ENCODE data around the gene MKX.

Gene MKX, protein sequence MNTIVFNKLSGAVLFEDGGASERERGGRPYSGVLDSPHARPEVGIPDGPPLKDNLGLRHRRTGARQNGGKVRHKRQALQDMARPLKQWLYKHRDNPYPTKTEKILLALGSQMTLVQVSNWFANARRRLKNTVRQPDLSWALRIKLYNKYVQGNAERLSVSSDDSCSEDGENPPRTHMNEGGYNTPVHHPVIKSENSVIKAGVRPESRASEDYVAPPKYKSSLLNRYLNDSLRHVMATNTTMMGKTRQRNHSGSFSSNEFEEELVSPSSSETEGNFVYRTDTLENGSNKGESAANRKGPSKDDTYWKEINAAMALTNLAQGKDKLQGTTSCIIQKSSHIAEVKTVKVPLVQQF

GRCh38 chr10:27745732-27746396 is at the start of gene MKX:
Gene MKX (minus strand): TSS chr10:27745819. CDS start chr10:27743415, 2,404 bp downstream.
- DNase-seq: no peak

DNA sequence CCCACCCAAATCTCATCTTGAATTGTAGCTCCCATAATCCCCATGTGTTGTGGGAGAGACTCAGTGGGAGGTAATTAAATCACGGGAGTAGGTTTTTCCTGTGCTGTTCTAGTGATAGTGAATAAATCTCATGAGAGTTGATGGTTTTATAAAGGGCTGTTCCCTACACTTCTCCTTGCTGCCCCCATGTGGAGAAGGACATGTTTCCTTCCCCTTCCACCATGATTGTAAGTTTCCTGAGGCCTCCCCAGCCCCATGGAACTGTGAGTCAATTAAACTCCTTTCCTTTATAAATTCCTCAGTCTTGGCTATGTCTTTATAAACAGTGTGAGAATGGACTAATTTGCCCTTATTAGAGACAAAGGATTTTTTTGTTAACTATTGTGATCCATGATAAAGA is 48.5 kb upstream of the MKX start:
- no peak for DNase-seq

DNA sequence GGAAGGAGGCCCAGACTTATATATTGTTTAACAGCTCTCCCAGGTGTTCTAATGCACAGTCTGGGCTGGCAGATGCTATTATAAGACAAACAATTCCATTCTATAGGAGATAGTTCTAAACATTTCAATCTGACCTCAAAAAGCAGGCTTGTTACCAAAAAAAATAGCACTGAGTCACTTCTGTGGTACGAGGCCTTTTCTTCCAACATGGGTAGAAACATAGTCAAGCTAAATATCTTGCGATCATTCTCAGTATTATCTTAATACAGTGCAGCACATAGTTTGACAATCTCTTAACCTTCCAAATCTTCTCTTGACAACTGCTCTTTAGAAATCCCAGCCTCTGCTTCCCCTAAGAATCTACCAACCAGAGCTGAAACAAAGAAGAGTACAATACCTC is 46.6 kb upstream of the MKX start:
- DNase-seq: no peak

GRCh38 chr10:27784272-27784671 is 38.7 kb upstream of the MKX start:
- no peak for DNase-seq

- DNase-seq: no peak
Measured at GRCh38 chr10:27783660-27784059, 38.0 kb upstream of the MKX start.

DNA sequence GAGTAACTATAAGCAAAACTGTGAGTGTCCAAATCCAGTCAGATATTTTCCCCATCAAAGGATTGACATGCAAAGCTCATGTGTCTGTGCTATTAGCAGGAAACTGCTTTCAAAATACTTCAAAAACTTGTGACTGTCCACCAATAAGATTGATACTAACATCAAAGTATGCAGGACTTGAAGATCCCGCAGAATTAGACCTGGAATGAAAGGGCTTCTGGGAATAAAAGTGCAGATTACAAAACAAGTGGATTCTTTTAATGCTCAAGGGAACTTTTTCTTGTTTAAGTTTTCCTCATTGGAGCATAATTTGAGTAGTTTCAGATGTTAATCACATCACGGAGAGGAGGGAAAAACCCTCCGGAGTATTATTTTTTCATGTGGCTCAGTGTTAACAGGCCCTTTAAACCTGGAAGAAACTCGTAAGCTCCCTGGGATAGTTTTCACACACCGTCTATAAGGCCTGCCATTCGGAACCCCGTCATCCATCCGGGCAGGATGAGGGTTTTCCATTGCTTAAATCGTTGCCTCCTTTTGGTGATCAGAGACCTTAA is 33.9 kb upstream of the MKX start:
- no peak for DNase-seq

- DNase-seq: no peak
Measured at GRCh38 chr10:27774831-27775230, 29.2 kb upstream of the MKX start.

DNA sequence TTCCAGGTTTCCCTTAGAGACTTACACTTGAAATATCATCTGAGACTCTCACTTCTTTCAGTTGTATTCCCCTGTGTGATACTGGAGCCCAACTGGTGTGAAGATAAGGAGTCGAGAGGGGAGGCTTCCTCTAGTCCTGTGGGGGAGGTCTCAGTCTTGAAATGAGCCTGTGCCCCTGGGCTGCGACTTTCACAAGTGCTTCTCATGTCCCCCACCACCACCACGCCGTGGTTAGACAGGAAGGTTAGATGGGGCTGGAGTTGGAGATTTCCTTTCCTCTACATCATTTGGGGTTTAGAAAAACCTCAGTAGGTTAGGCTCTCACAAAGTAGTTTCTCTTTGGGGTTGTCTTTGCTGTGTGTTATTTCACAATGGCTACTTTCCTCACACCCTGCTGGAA is 25.6 kb upstream of the MKX start:
- no peak for DNase-seq

DNA sequence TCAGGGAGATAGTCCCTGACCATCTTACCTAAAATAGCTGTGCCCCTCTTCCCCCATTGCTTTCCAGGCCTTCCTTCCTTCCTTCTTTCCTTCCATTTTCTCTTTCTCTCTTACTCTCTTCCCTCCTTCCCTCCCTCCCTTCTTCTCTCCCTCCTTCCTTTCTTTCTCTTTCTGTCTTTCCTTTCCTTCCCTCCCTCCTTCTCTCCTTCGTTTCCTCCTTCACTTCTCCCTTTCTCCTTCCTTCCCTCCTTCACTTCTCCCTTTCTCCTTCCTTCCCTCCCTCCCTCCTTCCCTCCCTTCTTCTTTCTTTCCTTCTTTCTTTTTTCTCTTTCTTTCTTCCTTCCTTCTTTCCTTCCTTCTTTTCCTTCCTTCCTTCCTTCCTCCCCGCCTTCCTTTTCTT is 24.6 kb upstream of the MKX start:
- no peak for DNase-seq

GRCh38 chr10:27760867-27761266 is 15.2 kb upstream of the MKX start:
- DNase-seq: no peak

- no peak for DNase-seq
Measured at GRCh38 chr10:27759483-27760272, 14.1 kb upstream of the MKX start.

DNA sequence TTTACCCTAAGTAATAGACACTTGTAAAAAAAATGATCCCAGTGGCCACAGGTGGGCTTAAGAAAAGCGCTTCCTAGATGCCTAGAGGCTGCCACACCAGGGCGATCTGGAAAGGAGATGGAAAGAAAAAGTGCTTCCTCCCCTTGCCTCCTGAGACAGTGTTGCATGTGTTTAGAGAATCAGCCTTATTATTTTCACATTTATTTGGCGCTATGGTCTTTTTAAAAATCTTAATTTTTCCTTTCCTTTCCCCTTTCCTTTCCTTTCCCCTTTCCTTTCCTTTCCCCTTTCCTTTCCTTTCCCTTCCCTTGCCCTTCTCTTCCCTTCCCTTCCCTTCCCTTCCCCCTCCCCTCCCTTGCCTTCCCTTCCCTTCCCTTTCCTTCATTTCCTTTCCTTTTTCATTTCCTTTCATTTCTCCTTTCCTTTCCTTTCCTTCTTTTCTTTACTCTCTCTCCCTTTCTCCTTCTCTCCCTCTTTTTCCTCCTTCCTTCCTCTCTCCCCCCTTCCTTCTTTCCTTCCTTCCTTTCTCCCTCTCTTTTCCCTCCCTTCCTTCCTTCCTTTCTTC is 7.1 kb upstream of the MKX start:
- no peak for DNase-seq

GRCh38 chr10:27748601-27749000 is 3.0 kb upstream of the MKX start:
- DNase-seq: no peak

DNA sequence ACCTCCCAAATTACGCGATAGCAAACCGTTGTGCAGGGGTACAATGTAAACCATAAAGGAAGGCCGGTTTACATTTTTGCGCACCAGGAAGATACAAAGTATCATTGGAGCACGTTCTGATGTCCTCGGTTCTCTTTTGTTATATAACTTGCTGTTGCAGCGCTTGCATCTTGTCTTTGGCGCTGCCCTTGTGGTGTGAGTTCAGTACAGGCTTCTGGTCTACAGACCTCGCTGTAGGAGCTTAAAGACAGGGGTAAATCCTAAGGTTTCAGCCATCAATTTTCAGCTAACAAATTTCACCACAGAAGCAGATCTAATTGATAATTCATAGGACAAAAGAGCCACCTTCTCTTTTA is 1.5 kb upstream of the MKX start:
- DNase-seq: no peak

- DNase-seq: no peak
Measured at GRCh38 chr10:27746397-27747095, 927 bp upstream of the MKX start.

DNA sequence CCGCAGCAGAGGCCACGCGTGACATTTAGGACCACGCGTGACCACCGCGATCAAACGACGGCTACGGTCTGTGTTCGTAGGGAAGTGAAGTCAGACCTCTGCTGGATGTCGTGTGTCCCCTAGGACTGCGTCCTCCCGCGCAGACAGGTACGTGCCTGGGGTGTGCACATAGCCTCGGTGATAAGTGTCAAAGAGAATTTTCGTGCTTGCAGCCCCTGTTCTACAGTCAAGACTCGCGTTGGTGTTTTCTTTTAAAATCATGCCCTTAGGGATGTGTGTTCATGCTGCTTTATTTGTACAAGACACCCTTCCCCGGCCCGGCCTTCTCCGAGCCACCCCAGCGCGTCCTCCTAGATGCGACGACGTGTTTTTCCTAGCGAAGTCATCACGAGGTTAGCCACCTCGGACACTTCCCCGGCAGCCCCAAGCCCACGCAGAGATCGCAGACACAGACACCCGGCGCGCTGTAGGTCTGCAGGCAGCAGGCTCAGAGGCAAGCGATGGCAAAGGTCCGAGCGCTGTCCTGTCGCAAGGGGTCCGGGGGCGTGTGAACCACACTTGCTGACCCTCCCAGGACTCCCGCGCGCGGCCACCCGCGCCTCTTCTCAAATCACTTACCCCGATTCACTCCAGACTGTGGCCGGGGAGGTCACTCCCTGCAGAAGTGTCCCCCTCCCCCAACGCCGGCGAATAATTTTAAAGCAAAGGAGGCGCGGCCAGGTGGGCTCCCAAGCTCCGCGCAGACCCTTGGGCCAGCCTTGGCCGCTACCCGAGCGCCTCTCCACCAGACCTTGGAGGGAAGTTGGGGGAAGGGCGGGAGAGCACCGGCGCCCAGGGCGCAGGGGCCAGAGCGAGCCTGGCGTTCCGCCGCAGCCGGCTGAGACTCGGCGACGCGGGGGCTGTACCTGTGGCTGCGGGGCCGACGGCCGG is 552 bp downstream of the MKX start:
- DNase-seq: no peak

DNA sequence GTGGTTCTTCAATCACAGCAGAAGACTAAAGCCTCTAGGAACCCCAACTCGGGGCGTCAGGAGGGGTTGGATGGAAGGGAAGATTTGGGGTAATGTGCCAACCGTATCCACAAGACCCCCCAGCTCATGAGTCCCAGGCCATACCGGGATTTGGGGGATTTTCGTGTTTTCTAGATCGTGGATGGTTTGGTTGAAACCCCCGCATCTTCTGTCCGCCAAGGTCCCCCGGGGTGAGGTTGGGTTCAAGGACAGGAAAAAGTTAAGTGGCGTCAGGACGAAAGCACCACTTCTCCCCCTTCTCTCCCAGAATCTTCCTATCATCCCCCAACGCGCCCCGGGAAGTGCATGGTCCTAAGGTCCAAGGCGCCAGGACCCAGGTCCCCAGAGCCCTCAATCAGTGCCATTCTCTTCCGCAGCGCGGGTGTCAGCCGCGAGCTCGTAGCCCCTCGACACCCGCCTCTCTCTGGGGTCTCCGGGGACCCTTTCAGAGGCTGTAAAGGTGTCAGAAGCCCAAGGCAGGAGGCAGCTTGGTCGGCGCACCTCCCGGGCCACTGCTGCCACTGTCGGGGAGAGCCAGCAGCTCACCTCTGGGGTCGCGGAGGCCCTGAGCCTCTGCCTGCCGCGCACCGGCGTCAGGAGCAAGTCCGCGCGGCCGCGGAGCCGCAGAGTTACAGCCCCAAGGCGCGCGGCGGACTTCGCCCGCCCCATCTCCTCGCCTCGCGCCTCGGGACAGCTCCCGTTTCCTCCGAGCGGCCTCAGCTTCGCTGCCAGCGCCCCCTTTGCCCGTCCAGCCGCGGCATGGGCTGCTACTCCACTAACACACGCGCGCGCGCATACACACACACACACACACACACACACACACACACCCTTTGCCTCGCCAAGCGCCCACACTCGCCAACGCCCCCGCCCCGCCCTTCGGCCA is 1.5 kb downstream of the MKX start:
- DNase-seq: no peak

- DNase-seq: no peak
Measured at GRCh38 chr10:27743012-27743876, 2.4 kb downstream of the MKX start.
